ENCODE data around the gene MNX1. TPM values are rescaled to one million over a fixed set of nuclear protein-coding genes. Genes with fewer than 3 reads are reported as not detected.

Gene MNX1
- total and polyA plus RNA-seq, 4 donors: 0.08 TPM; not detected in 3

GRCh38 chr7:156979711-156980110, 30.8 kb downstream of the MNX1 start:
- TF ChIP-seq FOXA2 (IDR thresholded peaks at IDR 0.05): no peak
- WGBS: 96% methylated on average over 4 of the region's 4 CpGs

GRCh38 chr7:156979007-156979606, 31.4 kb downstream of the MNX1 start:
- Histone ChIP-seq H3K4me1 (ENCODE audit: control insufficient read depth in 4 of 4, insufficient read depth in 4 of 4, low read length in 3 of 4) (no peaks in the 10 kb centered on the region), H3K36me3 (ENCODE audit: control insufficient read depth in 4 of 4, insufficient read depth in 3 of 4, low read depth in 1 of 4, low read length in 3 of 4) (no peaks in the 10 kb centered on the region), H3K9ac (ENCODE audit: low read depth in 1 of 2, low read length in 2 of 2) (no peak overlapping the region), H3K27me3 (ENCODE audit: control insufficient read depth in 4 of 4, insufficient read depth in 4 of 4, low read length in 3 of 4) (no peaks in the 10 kb centered on the region), H3K27ac (ENCODE audit: low read depth in 1 of 2, low read length in 2 of 2) (no peak overlapping the region), H3K9me3 (ENCODE audit: control insufficient read depth in 4 of 4, low read length in 3 of 4) (no peaks in the 10 kb centered on the region), H3K4me3 (ENCODE audit: low read depth in 1 of 3, low read length in 3 of 3) (no peak overlapping the region)
- WGBS: 97% methylated on average over 1 of the region's 1 CpG
- no peak for TF ChIP-seq JUND (IDR thresholded peaks at IDR 0.05)
- no peak for TF ChIP-seq GABPA (IDR thresholded peaks at IDR 0.05 in 1 of 2, conservative IDR thresholded peaks at IDR 0.05 in 1 of 2)
- no peak for TF ChIP-seq TAF1 (conservative IDR thresholded peaks at IDR 0.05)
- no peak for TF ChIP-seq HNF4G (IDR thresholded peaks at IDR 0.05)
- TF ChIP-seq REST (IDR thresholded peaks at IDR 0.05): no peak
- TF ChIP-seq EGR1 (IDR thresholded peaks at IDR 0.05; ENCODE audit: low read depth in 2 of 2): no peak
- TF ChIP-seq MAX (IDR thresholded peaks at IDR 0.05): no peak
- no peak for TF ChIP-seq ZBTB33 (IDR thresholded peaks at IDR 0.05)
- TF ChIP-seq ATF3 (IDR thresholded peaks at IDR 0.05): no peak
- TF ChIP-seq YY1 (IDR thresholded peaks at IDR 0.05): no peak
- no peak for TF ChIP-seq RXRA (IDR thresholded peaks at IDR 0.05)
- TF ChIP-seq SP1 (IDR thresholded peaks at IDR 0.05): no peak
- no peak for TF ChIP-seq FOXA1 (IDR thresholded peaks at IDR 0.05)
- TF ChIP-seq RAD21 (IDR thresholded peaks at IDR 0.05): no peak
- no peak for TF ChIP-seq FOXA2 (IDR thresholded peaks at IDR 0.05)
- no peak for TF ChIP-seq HNF4A (conservative IDR thresholded peaks at IDR 0.05)
- TF ChIP-seq CTCF (IDR thresholded peaks at IDR 0.05; ENCODE audit: low read depth, low read length, missing input control): no peak
- TF ChIP-seq NR2F2 (IDR thresholded peaks at IDR 0.05): no peak
- DNase-seq (ENCODE audit: low spot score): no peak

More at GRCh38 chr7:156979711-156980110, 30.8 kb downstream of the MNX1 start:
- H3K9ac ChIP-seq (ENCODE audit: low read depth in 1 of 2, low read length in 2 of 2): no peak overlapping the region
- no peaks in the 10 kb centered on the region for H3K4me1 ChIP-seq (ENCODE audit: control insufficient read depth in 4 of 4, insufficient read depth in 4 of 4, low read length in 3 of 4)
- H3K27ac ChIP-seq (ENCODE audit: low read depth in 1 of 2, low read length in 2 of 2): no peak overlapping the region
- no peaks in the 10 kb centered on the region for H3K36me3 ChIP-seq (ENCODE audit: control insufficient read depth in 4 of 4, insufficient read depth in 3 of 4, low read depth in 1 of 4, low read length in 3 of 4)
- no peak overlapping the region for H3K4me3 ChIP-seq (ENCODE audit: low read depth in 1 of 3, low read length in 3 of 3)
- DNase-seq (ENCODE audit: low spot score): no peak
- H3K27me3 ChIP-seq (ENCODE audit: control insufficient read depth in 4 of 4, insufficient read depth in 4 of 4, low read length in 3 of 4): no peaks in the 10 kb centered on the region
- no peaks in the 10 kb centered on the region for H3K9me3 ChIP-seq (ENCODE audit: control insufficient read depth in 4 of 4, low read length in 3 of 4)

Measured in liver (tissue), 9 donors.